Activated CD4-positive, alpha-beta T cell treated with anti-CD3 and anti-CD28 coated beads, Interleukin-2, amount 50 U/mL, for 24 hours (primary cell): ENCODE results near the gene CDSN.
"Not testable (repeated sequence)": the region's sequence is repeated elsewhere in the genome, so short reads cannot be mapped to it uniquely, and the experiment has no call there.

ENCODE experiments used
- DNase-seq, 2 donors: peaks; one replicate each; pipeline ENCODE4 v3.0.0-alpha.2; 2020; ENCODE audit warnings: low read depth in 1 of 2, low spot score in 1 of 2

CDSN gene

GRCh38 chr6:31120151-31120915 is at the start of gene CDSN:
Gene CDSN (minus strand): TSS chr6:31120446. CDS start chr6:31120419, 27 bp downstream.
- no peak for DNase-seq

GRCh38 chr6:31169123-31169857 is 49.0 kb upstream of the CDSN start:
- no peak for DNase-seq

GRCh38 chr6:31168606-31169005 is 48.4 kb upstream of the CDSN start:
- no peak for DNase-seq

GRCh38 chr6:31165986-31166385 is 45.7 kb upstream of the CDSN start:
- DNase-seq, result no peak

GRCh38 chr6:31165064-31165832 is 45.0 kb upstream of the CDSN start:
- DNase-seq, result not testable (repeated sequence)

GRCh38 chr6:31164475-31165063 is 44.3 kb upstream of the CDSN start:
- not testable (repeated sequence) for DNase-seq

GRCh38 chr6:31163922-31164321 is 43.7 kb upstream of the CDSN start:
- DNase-seq, result no peak

- DNase-seq, result no peak
Measured at GRCh38 chr6:31162463-31163165, 42.4 kb upstream of the CDSN start.

- DNase-seq, result no peak
Measured at GRCh38 chr6:31161216-31162126, 41.2 kb upstream of the CDSN start.

GRCh38 chr6:31158863-31159855 is 38.9 kb upstream of the CDSN start:
- peak in 1 of 2 donors; percentile 6 for DNase-seq

GRCh38 chr6:31158140-31158862 is 38.1 kb upstream of the CDSN start, which contains the start of gene TCF19:
Gene TCF19 (plus strand): TSS chr6:31158589. CDS start chr6:31159470, 881 bp downstream.
- DNase-seq, result peak; percentile 97 to 99

GRCh38 chr6:31157513-31158139 is 37.4 kb upstream of the CDSN start, which contains the start of gene CCHCR1:
Gene CCHCR1 (minus strand): TSS chr6:31157802. CDS start chr6:31157600, 202 bp downstream.
- DNase-seq, result no peak

- DNase-seq, result no peak
Measured at GRCh38 chr6:31156641-31157040, 36.4 kb upstream of the CDSN start.

GRCh38 chr6:31154436-31154835 is 34.2 kb upstream of the CDSN start:
- DNase-seq, result no peak

- no peak for DNase-seq
Measured at GRCh38 chr6:31152781-31153180, 32.5 kb upstream of the CDSN start.

- DNase-seq, result no peak
Measured at GRCh38 chr6:31149827-31150447, 29.7 kb upstream of the CDSN start.

GRCh38 chr6:31145386-31145785 is 25.1 kb upstream of the CDSN start:
- no peak for DNase-seq
